ENCODE data around the gene RSAD2.

- TF ChIP-seq EZH2 (IDR thresholded peaks at IDR 0.05; ENCODE audit: borderline replicate concordance, low read depth, low read length, severe bottlenecking) (no peak), CTCF (IDR thresholded peaks at IDR 0.05; ENCODE audit: extremely low read depth in 1 of 2, insufficient read depth in 1 of 2, low read depth in 1 of 2, low read length in 2 of 2) (no peak), POLR2A (IDR thresholded peaks at IDR 0.05; ENCODE audit: low read depth, low read length) (no peak), MAX (IDR thresholded peaks at IDR 0.05; ENCODE audit: insufficient read depth, insufficient read length) (no peak), POLR2AphosphoS5 (IDR thresholded peaks at IDR 0.05; ENCODE audit: insufficient read depth, low read depth, low read length) (no peak)
Observed at GRCh38 chr2:6831229-6831628, 46.3 kb upstream of the RSAD2 start.
